Suprapubic skin (tissue), 4 donors: ENCODE measurements around the gene TMEM95. TPM values are rescaled to one million over a fixed set of nuclear protein-coding genes. Genes with fewer than 3 reads are reported as not detected.
"Not testable (repeated sequence)": the region's sequence is repeated elsewhere in the genome, so short reads cannot be mapped to it uniquely, and the experiment has no call there.

Experiments used
- DNase-seq, 2 donors: peaks; one replicate each; pipeline ENCODE4 v3.0.0-alpha.2; 2019; ENCODE audit warnings: low spot score in 2 of 2
- H3K27ac ChIP-seq: fragments of 200-600 bp; sonication (generic); one replicate; pipeline ENCODE4 v1.5.1; 2019
- H3K27me3 ChIP-seq: fragments of 200-600 bp; sonication (generic); one replicate; pipeline ENCODE4 v1.5.1; 2019
- H3K36me3 ChIP-seq: fragments of 200-600 bp; sonication (generic); one replicate; pipeline ENCODE4 v1.5.1; 2019
- H3K4me1 ChIP-seq: fragments of 200-600 bp; sonication (generic); one replicate; pipeline ENCODE4 v1.5.1; 2019
- H3K4me3 ChIP-seq: fragments of 200-600 bp; sonication (generic); one replicate; pipeline ENCODE4 v1.5.1; 2019; ENCODE audit warnings: mild to moderate bottlenecking
- H3K9me3 ChIP-seq: fragments of 200-600 bp; sonication (generic); one replicate; pipeline ENCODE4 v1.5.1; 2019
- CTCF ChIP-seq, 2 donors: fragments of 200-600 bp in 1 of 2; fragments of 450-650 bp in 1 of 2; sonication (generic) in 1 of 2; IDR thresholded peaks; one replicate each; pipeline ENCODE4 v1.5.1; 2016 to 2019; ENCODE audit warnings: antibody characterized with exemption in 2 of 2, mild to moderate bottlenecking in 1 of 2, moderate library complexity in 1 of 2
- EP300 ChIP-seq: sonication (generic); formaldehyde crosslinking; IDR thresholded peaks from one replicate; pipeline ENCODE4 v1.6.1; 2017; ENCODE audit warnings: antibody characterized with exemption
- POLR2A ChIP-seq, 2 donors: fragments of 450-650 bp; IDR thresholded peaks; one replicate each; pipeline ENCODE4 v1.6.1; 2017; ENCODE audit warnings: antibody characterized with exemption in 2 of 2, mild to moderate bottlenecking in 2 of 2, moderate library complexity in 2 of 2
- POLR2AphosphoS5 ChIP-seq, 3 donors: sonication (generic); formaldehyde crosslinking; IDR thresholded peaks; one replicate each; pipeline ENCODE4 v1.6.1; 2017; ENCODE audit warnings: antibody characterized with exemption in 3 of 3
- WGBS: methylation state at CpG from one replicate; pipeline ENCODE4 v1.1.5; 2018; 5-methylcytosine and 5-hydroxymethylcytosine counted together
- total RNA-seq, 4 donors: library from RNA; depleted of rRNA; stranded (reverse); fragments of >200 nt; gene quantifications; one replicate each; pipeline ENCODE4 v1.1.0, GENCODE V29; 2016

The TMEM95 gene
- total RNA-seq, 4 donors from 2014 or later: 0.44 TPM; not detected in 3

GRCh38 chr17:7367918-7368598 lies 13.1 kb downstream of the TMEM95 start:
- H3K9me3 ChIP-seq: no peaks in the 10 kb centered on the region
- no peaks in the 10 kb centered on the region for H3K27me3 ChIP-seq
- TF ChIP-seq EP300: no peak
- H3K36me3 ChIP-seq: no peaks in the 10 kb centered on the region
- WGBS: 81% methylated on average over 13 of the region's 13 CpGs
- H3K4me1 ChIP-seq: no peaks in the 10 kb centered on the region
- no peak overlapping the region for H3K27ac ChIP-seq
- no peak for DNase-seq
- H3K4me3 ChIP-seq: no peak overlapping the region

- not testable (repeated sequence) for H3K9me3 ChIP-seq, H3K36me3 ChIP-seq, H3K4me1 ChIP-seq, H3K27me3 ChIP-seq, H3K27ac ChIP-seq, DNase-seq, H3K4me3 ChIP-seq
- 95% methylated on average over 5 of the region's 5 CpGs for WGBS
These were observed 13.6 kb downstream of the TMEM95 start for GRCh38 chr17:7368599-7368994.

- WGBS: 76% methylated on average over 5 of the region's 5 CpGs
- H3K4me3 ChIP-seq: no peak overlapping the region
These were observed 14.9 kb downstream of the TMEM95 start for GRCh38 chr17:7369825-7370224.

DNA sequence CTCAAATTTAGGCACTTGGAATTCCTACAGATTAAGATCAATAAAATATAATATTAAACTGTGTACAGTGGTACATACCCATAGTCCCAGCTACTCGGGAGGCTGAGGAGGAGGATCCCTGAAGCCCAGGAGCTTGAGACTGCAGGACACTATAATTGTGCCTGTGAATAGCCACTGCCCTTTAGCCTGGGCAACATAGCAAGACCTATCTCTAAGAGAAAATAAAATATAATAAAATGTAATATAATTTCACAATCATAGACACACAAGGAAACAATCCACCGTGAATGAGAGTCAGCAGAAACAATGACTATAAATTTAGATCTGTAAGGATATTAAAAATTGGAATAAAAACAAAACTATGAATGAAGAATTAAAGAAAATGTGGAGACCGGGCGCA lies 15.9 kb downstream of the TMEM95 start:
- no peak for TF ChIP-seq POLR2AphosphoS5 (IDR thresholded peaks at IDR 0.05)
- TF ChIP-seq CTCF (IDR thresholded peaks at IDR 0.05): no peak
- TF ChIP-seq EP300: no peak
- no peak for TF ChIP-seq POLR2A (IDR thresholded peaks at IDR 0.05)
- DNase-seq: no peak
- no peak overlapping the region for H3K27ac ChIP-seq
- H3K27me3 ChIP-seq: no peaks in the 10 kb centered on the region
- no peaks in the 10 kb centered on the region for H3K4me1 ChIP-seq
- no peak overlapping the region for H3K4me3 ChIP-seq
- no peaks in the 10 kb centered on the region for H3K9me3 ChIP-seq
- no peaks in the 10 kb centered on the region for H3K36me3 ChIP-seq
- WGBS: 83% methylated on average over 4 of the region's 4 CpGs

More at GRCh38 chr17:7369825-7370224, 14.9 kb downstream of the TMEM95 start:
- Histone ChIP-seq H3K4me1 (no peaks in the 10 kb centered on the region), H3K36me3 (no peaks in the 10 kb centered on the region), H3K27ac (no peak overlapping the region), H3K27me3 (no peaks in the 10 kb centered on the region), H3K9me3 (no peaks in the 10 kb centered on the region)
- no peak for DNase-seq
- no peak for TF ChIP-seq EP300
- no peak for TF ChIP-seq CTCF (IDR thresholded peaks at IDR 0.05)
- TF ChIP-seq POLR2A (IDR thresholded peaks at IDR 0.05): no peak
- TF ChIP-seq POLR2AphosphoS5 (IDR thresholded peaks at IDR 0.05): no peak

DNA sequence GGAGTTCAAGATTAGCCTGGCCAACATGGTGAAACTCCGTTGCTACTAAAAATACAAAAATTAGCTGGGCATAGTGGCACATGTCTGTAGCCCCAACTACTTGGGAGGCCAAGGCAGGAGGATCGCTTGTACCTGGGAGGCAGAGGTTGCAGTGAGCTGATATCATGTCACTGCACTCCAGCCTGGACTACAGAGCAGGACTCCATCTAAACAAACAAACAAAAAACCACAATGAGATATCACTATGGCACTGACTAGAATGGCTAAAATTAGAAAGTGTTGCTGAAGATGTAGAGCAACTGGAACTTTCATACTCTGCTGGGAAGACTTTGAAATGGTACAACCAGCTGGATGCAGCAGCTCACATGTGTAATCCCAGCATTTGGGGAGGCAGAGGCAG lies 19.4 kb downstream of the TMEM95 start:
- no peaks in the 10 kb centered on the region for H3K36me3 ChIP-seq
- H3K27ac ChIP-seq: no peak overlapping the region
- no peaks in the 10 kb centered on the region for H3K4me1 ChIP-seq
- no peak overlapping the region for H3K4me3 ChIP-seq
- H3K9me3 ChIP-seq: no peaks in the 10 kb centered on the region
- no peaks in the 10 kb centered on the region for H3K27me3 ChIP-seq
- 86% methylated on average over 2 of the region's 2 CpGs for WGBS
- no peak for TF ChIP-seq CTCF (IDR thresholded peaks at IDR 0.05)
- TF ChIP-seq EP300: no peak
- TF ChIP-seq POLR2A (IDR thresholded peaks at IDR 0.05): no peak
- no peak for TF ChIP-seq POLR2AphosphoS5 (IDR thresholded peaks at IDR 0.05)
- no peak for DNase-seq

DNA sequence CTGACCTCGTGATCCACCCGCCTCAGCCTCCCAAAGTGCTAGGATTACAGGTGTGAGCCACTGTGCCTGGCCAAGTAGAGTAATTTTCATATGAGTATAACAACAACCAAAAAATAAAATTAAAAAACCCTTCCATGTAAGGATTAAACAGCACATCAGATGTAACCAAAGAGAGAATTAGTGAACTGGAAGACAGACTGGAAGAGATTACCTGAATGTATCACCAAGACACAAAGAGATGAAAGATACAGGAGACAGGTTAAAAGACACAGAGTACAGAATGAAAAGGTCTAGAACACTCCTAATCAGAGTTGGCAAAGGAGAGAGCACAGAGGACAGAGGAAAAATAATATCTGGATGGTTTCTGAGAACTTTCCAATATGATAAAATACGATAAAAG lies 24.2 kb downstream of the TMEM95 start:
- Histone ChIP-seq H3K9me3 (no peaks in the 10 kb centered on the region), H3K36me3 (peaks cover 4% of the 10 kb centered on the region), H3K27me3 (no peaks in the 10 kb centered on the region), H3K4me1 (peaks cover 40% of the 10 kb centered on the region), H3K27ac (no peak overlapping the region), H3K4me3 (no peak overlapping the region)
- WGBS: 97% methylated on average over 3 of the region's 3 CpGs
- no peak for DNase-seq
- TF ChIP-seq EP300: no peak
- TF ChIP-seq POLR2AphosphoS5 (IDR thresholded peaks at IDR 0.05): no peak
- no peak for TF ChIP-seq CTCF (IDR thresholded peaks at IDR 0.05)
- TF ChIP-seq POLR2A (IDR thresholded peaks at IDR 0.05): no peak
